ENCODE results near the gene SP1. TPM values are rescaled to one million over a fixed set of nuclear protein-coding genes. Genes with fewer than 3 reads are reported as not detected.
"Not testable (repeated sequence)": the region's sequence is repeated elsewhere in the genome, so short reads cannot be mapped to it uniquely, and the experiment has no call there.

The SP1 gene
- total and polyA plus RNA-seq, 2 donors from 2014 or later: 15.1 to 126 TPM

DNA sequence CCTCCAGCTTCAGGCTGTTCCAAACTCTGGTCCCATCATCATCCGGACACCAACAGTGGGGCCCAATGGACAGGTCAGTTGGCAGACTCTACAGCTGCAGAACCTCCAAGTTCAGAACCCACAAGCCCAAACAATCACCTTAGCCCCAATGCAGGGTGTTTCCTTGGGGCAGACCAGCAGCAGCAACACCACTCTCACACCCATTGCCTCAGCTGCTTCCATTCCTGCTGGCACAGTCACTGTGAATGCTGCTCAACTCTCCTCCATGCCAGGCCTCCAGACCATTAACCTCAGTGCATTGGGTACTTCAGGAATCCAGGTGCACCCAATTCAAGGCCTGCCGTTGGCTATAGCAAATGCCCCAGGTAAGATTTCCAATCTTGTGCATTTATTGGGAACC is 3.3 kb downstream of the SP1 start:
- Histone ChIP-seq H3K4me1 (ENCODE audit: control insufficient read depth in 2 of 3, insufficient read depth in 2 of 3, low read depth in 1 of 3, low read length in 3 of 3) (peaks cover 0 to 44% (median 37%) of the 10 kb centered on the region in 3 donors), H3K9me3 (ENCODE audit: control insufficient read depth in 2 of 3, insufficient read depth in 1 of 3, low read length in 3 of 3) (no peaks in the 10 kb centered on the region), H3K9ac (ENCODE audit: low read length in 3 of 3) (no peak overlapping the region), H3K27ac (ENCODE audit: low read depth in 2 of 2, low read length in 2 of 2) (no peak overlapping the region), H3K4me3 (ENCODE audit: low read length in 3 of 3) (peak overlapping the region in 2 of 3 donors; percentile 43 to 75), H3K27me3 (ENCODE audit: control insufficient read depth, insufficient read depth, low read length) (no peaks in the 10 kb centered on the region), H3K36me3 (ENCODE audit: control insufficient read depth in 2 of 3, insufficient read depth in 3 of 3, low read length in 3 of 3) (peaks cover 7 to 14% (median 11%) of the 10 kb centered on the region in 3 donors)
- DNase-seq (peak in 1 of 5 donors; percentile 31), FAIRE-seq (no peak)
- intact Hi-C loops (cut with DNase I): no loop called here
- TF ChIP-seq, protein P1, sequence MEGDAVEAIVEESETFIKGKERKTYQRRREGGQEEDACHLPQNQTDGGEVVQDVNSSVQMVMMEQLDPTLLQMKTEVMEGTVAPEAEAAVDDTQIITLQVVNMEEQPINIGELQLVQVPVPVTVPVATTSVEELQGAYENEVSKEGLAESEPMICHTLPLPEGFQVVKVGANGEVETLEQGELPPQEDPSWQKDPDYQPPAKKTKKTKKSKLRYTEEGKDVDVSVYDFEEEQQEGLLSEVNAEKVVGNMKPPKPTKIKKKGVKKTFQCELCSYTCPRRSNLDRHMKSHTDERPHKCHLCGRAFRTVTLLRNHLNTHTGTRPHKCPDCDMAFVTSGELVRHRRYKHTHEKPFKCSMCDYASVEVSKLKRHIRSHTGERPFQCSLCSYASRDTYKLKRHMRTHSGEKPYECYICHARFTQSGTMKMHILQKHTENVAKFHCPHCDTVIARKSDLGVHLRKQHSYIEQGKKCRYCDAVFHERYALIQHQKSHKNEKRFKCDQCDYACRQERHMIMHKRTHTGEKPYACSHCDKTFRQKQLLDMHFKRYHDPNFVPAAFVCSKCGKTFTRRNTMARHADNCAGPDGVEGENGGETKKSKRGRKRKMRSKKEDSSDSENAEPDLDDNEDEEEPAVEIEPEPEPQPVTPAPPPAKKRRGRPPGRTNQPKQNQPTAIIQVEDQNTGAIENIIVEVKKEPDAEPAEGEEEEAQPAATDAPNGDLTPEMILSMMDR (IDR thresholded peaks at IDR 0.05; ENCODE audit: borderline replicate concordance, extremely low read depth, insufficient read depth): no peak

DNA sequence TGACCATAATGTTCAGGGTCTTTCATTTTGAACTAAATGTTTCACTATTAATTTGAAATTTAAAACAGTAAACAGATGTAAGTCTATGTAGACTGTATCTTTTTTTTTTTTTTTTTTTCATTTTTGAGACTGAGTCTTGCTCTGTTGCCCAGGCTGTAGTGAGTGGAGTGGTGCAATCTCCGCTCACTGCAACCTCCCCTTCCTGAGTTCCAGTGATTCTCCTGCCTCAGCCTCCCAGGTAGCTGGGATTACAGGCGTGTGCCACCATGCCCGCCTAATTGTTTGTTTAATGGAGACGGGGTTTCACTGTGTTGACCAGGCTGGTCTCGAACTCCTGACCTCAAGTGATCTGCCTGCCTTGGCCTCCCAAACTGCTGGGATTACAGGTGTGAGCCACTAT is 6.4 kb downstream of the SP1 start:
- H3K9ac ChIP-seq (ENCODE audit: low read length in 3 of 3); H3K27me3 ChIP-seq (ENCODE audit: control insufficient read depth, insufficient read depth, low read length); intact Hi-C loops (cut with DNase I); FAIRE-seq; H3K27ac ChIP-seq (ENCODE audit: low read depth in 2 of 2, low read length in 2 of 2); H3K9me3 ChIP-seq (ENCODE audit: control insufficient read depth in 2 of 3, insufficient read depth in 1 of 3, low read length in 3 of 3): not testable (repeated sequence)
- peak in 1 of 5 donors; percentile 28 for DNase-seq
- Histone ChIP-seq H3K4me3 (ENCODE audit: low read length in 3 of 3) (peak overlapping the region in 2 of 3 donors; percentile 33 to 46), H3K36me3 (ENCODE audit: control insufficient read depth in 2 of 3, insufficient read depth in 3 of 3, low read length in 3 of 3) (peaks cover 7 to 14% (median 11%) of the 10 kb centered on the region in 3 donors), H3K4me1 (ENCODE audit: control insufficient read depth in 2 of 3, insufficient read depth in 2 of 3, low read depth in 1 of 3, low read length in 3 of 3) (peaks cover 2 to 35% (median 33%) of the 10 kb centered on the region in 3 donors)

DNA sequence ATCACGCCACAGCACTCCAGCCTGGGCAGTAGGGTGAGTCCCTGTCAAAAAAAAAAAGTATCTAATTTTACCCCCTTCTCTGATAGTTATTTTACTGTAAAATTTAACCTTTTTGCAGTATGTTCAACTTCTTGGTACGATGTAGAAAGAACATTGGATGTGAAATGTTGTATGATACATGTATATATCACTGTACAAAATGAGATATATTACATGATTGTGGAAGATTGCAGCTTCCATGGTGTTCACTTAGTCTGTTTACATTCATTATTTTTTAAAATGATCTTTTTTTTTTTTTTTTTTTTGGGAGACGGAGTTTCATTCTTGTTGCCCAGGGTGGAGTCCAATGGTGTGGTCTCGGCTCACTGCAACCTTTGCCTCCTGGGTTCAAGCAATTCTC is 9.0 kb downstream of the SP1 start:
- peaks cover 2 to 14% (median 11%) of the 10 kb centered on the region in 3 donors for H3K4me1 ChIP-seq (ENCODE audit: control insufficient read depth in 2 of 3, insufficient read depth in 2 of 3, low read depth in 1 of 3, low read length in 3 of 3)
- TF ChIP-seq, protein P1 (IDR thresholded peaks at IDR 0.05; ENCODE audit: borderline replicate concordance, extremely low read depth, insufficient read depth): no peak
- no peaks in the 10 kb centered on the region for H3K36me3 ChIP-seq (ENCODE audit: control insufficient read depth in 2 of 3, insufficient read depth in 3 of 3, low read length in 3 of 3)
- DNase-seq (no peak), FAIRE-seq (no peak)
- H3K27ac ChIP-seq (ENCODE audit: low read depth in 2 of 2, low read length in 2 of 2): no peak overlapping the region
- no peaks in the 10 kb centered on the region for H3K27me3 ChIP-seq (ENCODE audit: control insufficient read depth, insufficient read depth, low read length)
- H3K4me3 ChIP-seq (ENCODE audit: low read length in 3 of 3): no peak overlapping the region
- H3K9ac ChIP-seq (ENCODE audit: low read length in 3 of 3): no peak overlapping the region
- no peaks in the 10 kb centered on the region for H3K9me3 ChIP-seq (ENCODE audit: control insufficient read depth in 2 of 3, insufficient read depth in 1 of 3, low read length in 3 of 3)
- intact Hi-C loops (cut with DNase I): no loop called here

DNA sequence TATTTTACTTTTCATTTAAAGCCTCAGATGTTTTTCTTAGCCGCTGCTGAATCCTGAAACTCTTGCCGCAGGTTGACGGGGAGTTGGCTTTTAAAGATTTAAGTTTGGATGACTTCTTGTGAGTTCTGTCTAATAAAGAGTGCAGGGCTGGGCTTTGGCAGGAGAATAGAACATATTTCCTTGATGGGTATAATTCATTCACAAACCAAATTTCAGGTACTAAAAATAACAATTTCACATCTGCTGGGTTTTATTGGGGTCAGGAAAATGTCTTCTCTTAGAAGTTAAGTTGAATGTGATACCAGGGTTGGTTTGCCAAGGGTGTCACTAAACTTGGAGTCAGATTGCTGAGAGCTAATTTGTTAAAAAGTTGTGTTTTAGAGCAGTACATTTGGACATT is 9.7 kb downstream of the SP1 start:
- intact Hi-C loops (cut with DNase I): no loop called here
- H3K9me3 ChIP-seq (ENCODE audit: control insufficient read depth in 2 of 3, insufficient read depth in 1 of 3, low read length in 3 of 3): no peaks in the 10 kb centered on the region
- H3K36me3 ChIP-seq (ENCODE audit: control insufficient read depth in 2 of 3, insufficient read depth in 3 of 3, low read length in 3 of 3): no peaks in the 10 kb centered on the region
- no peak overlapping the region for H3K27ac ChIP-seq (ENCODE audit: low read depth in 2 of 2, low read length in 2 of 2)
- peak in 1 of 5 donors; percentile 41 for DNase-seq
- peaks cover 2 to 9% (median 9%) of the 10 kb centered on the region in 3 donors for H3K4me1 ChIP-seq (ENCODE audit: control insufficient read depth in 2 of 3, insufficient read depth in 2 of 3, low read depth in 1 of 3, low read length in 3 of 3)
- no peak for FAIRE-seq
- no peak overlapping the region for H3K4me3 ChIP-seq (ENCODE audit: low read length in 3 of 3)
- H3K27me3 ChIP-seq (ENCODE audit: control insufficient read depth, insufficient read depth, low read length): no peaks in the 10 kb centered on the region
- TF ChIP-seq, protein P1 (IDR thresholded peaks at IDR 0.05; ENCODE audit: borderline replicate concordance, extremely low read depth, insufficient read depth): no peak
- no peak overlapping the region for H3K9ac ChIP-seq (ENCODE audit: low read length in 3 of 3)

All from kidney (tissue), 14 donors.